ENCODE data around the gene SRGAP3. TPM values are rescaled to one million over a fixed set of nuclear protein-coding genes. Genes with fewer than 3 reads are reported as not detected.

Gene SRGAP3
- total RNA-seq, 1 donor from 2014 or later = 3.9 TPM

- DNase-seq (ENCODE audit: low read depth) = no peak
- no peaks in the 10 kb centered on the region for H3K9me3 ChIP-seq (ENCODE audit: insufficient read depth, low read depth, low read length)
- H3K79me2 ChIP-seq (ENCODE audit: insufficient read depth, low read length) = no peaks in the 10 kb centered on the region
- no peak for FAIRE-seq
- TF ChIP-seq CTCF (IDR thresholded peaks at IDR 0.05; ENCODE audit: insufficient read depth, low read depth, low read length) (no peak), EZH2 (IDR thresholded peaks at IDR 0.05; ENCODE audit: insufficient read depth, low read length) (no peak)
- Mint-ChIP-seq H3K9me3 (ENCODE audit: unreplicated experiment) (peaks cover 4% of the 10 kb centered on the region), H3K4me1 (ENCODE audit: low read depth, unreplicated experiment) (peaks cover 21% of the 10 kb centered on the region), H3K4me3 (ENCODE audit: unreplicated experiment) (no peak overlapping the region), H3K36me3 (ENCODE audit: low read depth, unreplicated experiment) (peaks cover 4% of the 10 kb centered on the region), H3K27me3 (ENCODE audit: low read depth, unreplicated experiment) (peaks cover 5% of the 10 kb centered on the region), H3K27ac (ENCODE audit: unreplicated experiment) (no peak overlapping the region)
- no peaks in the 10 kb centered on the region for H4K20me1 ChIP-seq (ENCODE audit: insufficient read depth, low read length)
- H3K4me3 ChIP-seq (ENCODE audit: insufficient read depth, low read depth, low read length) = no peak overlapping the region
- H2AFZ ChIP-seq (ENCODE audit: low read depth, low read length) = no peak overlapping the region
- no peak overlapping the region for H3K9ac ChIP-seq (ENCODE audit: low read length)
- no peak overlapping the region for H3K4me2 ChIP-seq (ENCODE audit: low read length)
- no peaks in the 10 kb centered on the region for H3K4me1 ChIP-seq (ENCODE audit: insufficient read depth, low read length)
- no peaks in the 10 kb centered on the region for H3K36me3 ChIP-seq (ENCODE audit: insufficient read depth, low read length)
- no peak overlapping the region for H3K27ac ChIP-seq (ENCODE audit: low read depth, low read length)
- peaks cover 12% of the 10 kb centered on the region for H3K27me3 ChIP-seq (ENCODE audit: insufficient read depth, low read length)
Observed at GRCh38 chr3:8984081-8984480, 265.4 kb downstream of the SRGAP3 start.

GRCh38 chr3:8983591-8983990 is 265.9 kb downstream of the SRGAP3 start:
- H3K4me1 Mint-ChIP-seq (ENCODE audit: low read depth, unreplicated experiment) = peaks cover 18% of the 10 kb centered on the region
- H3K4me1 ChIP-seq (ENCODE audit: insufficient read depth, low read length) = no peaks in the 10 kb centered on the region
- peaks cover 7% of the 10 kb centered on the region for H3K9me3 Mint-ChIP-seq (ENCODE audit: unreplicated experiment)
- no peak overlapping the region for H3K4me2 ChIP-seq (ENCODE audit: low read length)
- peaks cover 4% of the 10 kb centered on the region for H3K36me3 Mint-ChIP-seq (ENCODE audit: low read depth, unreplicated experiment)
- no peaks in the 10 kb centered on the region for H3K9me3 ChIP-seq (ENCODE audit: insufficient read depth, low read depth, low read length)
- H3K79me2 ChIP-seq (ENCODE audit: insufficient read depth, low read length) = no peaks in the 10 kb centered on the region
- H4K20me1 ChIP-seq (ENCODE audit: insufficient read depth, low read length) = no peaks in the 10 kb centered on the region
- no peak overlapping the region for H3K27ac Mint-ChIP-seq (ENCODE audit: unreplicated experiment)
- H3K27me3 Mint-ChIP-seq (ENCODE audit: low read depth, unreplicated experiment) = peaks cover 5% of the 10 kb centered on the region
- no peaks in the 10 kb centered on the region for H3K36me3 ChIP-seq (ENCODE audit: insufficient read depth, low read length)
- H3K27ac ChIP-seq (ENCODE audit: low read depth, low read length) = no peak overlapping the region
- H3K4me3 ChIP-seq (ENCODE audit: insufficient read depth, low read depth, low read length) = no peak overlapping the region
- TF ChIP-seq EZH2 (IDR thresholded peaks at IDR 0.05; ENCODE audit: insufficient read depth, low read length) = no peak
- no peak for TF ChIP-seq CTCF (IDR thresholded peaks at IDR 0.05; ENCODE audit: insufficient read depth, low read depth, low read length)
- no peak overlapping the region for H3K9ac ChIP-seq (ENCODE audit: low read length)
- no peak overlapping the region for H3K4me3 Mint-ChIP-seq (ENCODE audit: unreplicated experiment)
- no peak overlapping the region for H2AFZ ChIP-seq (ENCODE audit: low read depth, low read length)
- peaks cover 16% of the 10 kb centered on the region for H3K27me3 ChIP-seq (ENCODE audit: insufficient read depth, low read length)
- FAIRE-seq (no peak), DNase-seq (ENCODE audit: low read depth) (no peak)

- Mint-ChIP-seq H3K4me1 (ENCODE audit: low read depth, unreplicated experiment) (peaks cover 13% of the 10 kb centered on the region), H3K36me3 (ENCODE audit: low read depth, unreplicated experiment) (peaks cover 4% of the 10 kb centered on the region), H3K9me3 (ENCODE audit: unreplicated experiment) (peaks cover 7% of the 10 kb centered on the region), H3K27me3 (ENCODE audit: low read depth, unreplicated experiment) (peaks cover 5% of the 10 kb centered on the region), H3K27ac (ENCODE audit: unreplicated experiment) (no peak overlapping the region), H3K4me3 (ENCODE audit: unreplicated experiment) (no peak overlapping the region)
- no peaks in the 10 kb centered on the region for H4K20me1 ChIP-seq (ENCODE audit: insufficient read depth, low read length)
- no peaks in the 10 kb centered on the region for H3K4me1 ChIP-seq (ENCODE audit: insufficient read depth, low read length)
- H3K9ac ChIP-seq (ENCODE audit: low read length) = no peak overlapping the region
- FAIRE-seq = no peak
- H3K9me3 ChIP-seq (ENCODE audit: insufficient read depth, low read depth, low read length) = no peaks in the 10 kb centered on the region
- H3K4me3 ChIP-seq (ENCODE audit: insufficient read depth, low read depth, low read length) = no peak overlapping the region
- no peak overlapping the region for H3K4me2 ChIP-seq (ENCODE audit: low read length)
- no peak overlapping the region for H2AFZ ChIP-seq (ENCODE audit: low read depth, low read length)
- no peak for TF ChIP-seq EZH2 (IDR thresholded peaks at IDR 0.05; ENCODE audit: insufficient read depth, low read length)
- TF ChIP-seq CTCF (IDR thresholded peaks at IDR 0.05; ENCODE audit: insufficient read depth, low read depth, low read length) = no peak
- no peaks in the 10 kb centered on the region for H3K36me3 ChIP-seq (ENCODE audit: insufficient read depth, low read length)
- DNase-seq (ENCODE audit: low read depth) = no peak
- no peaks in the 10 kb centered on the region for H3K79me2 ChIP-seq (ENCODE audit: insufficient read depth, low read length)
- no peak overlapping the region for H3K27ac ChIP-seq (ENCODE audit: low read depth, low read length)
- H3K27me3 ChIP-seq (ENCODE audit: insufficient read depth, low read length) = peaks cover 21% of the 10 kb centered on the region
Observed at GRCh38 chr3:8983026-8983425, 266.4 kb downstream of the SRGAP3 start.
